Neural cell (in vitro differentiated cells): ENCODE data around the gene TOM1. TPM values are rescaled to one million over a fixed set of nuclear protein-coding genes. Genes with fewer than 3 reads are reported as not detected.

Experiments
- H2AFZ ChIP-seq: fragments of 200-600, 300-800 bp; sonication (generic), shearing (Covaris generic); 2 replicates; pipeline ENCODE4 v1.6.0; 2014; ENCODE audit warnings: low read depth, mild to moderate bottlenecking, antibody characterized with exemption, low read length, moderate library complexity
- H3F3A ChIP-seq: fragments of 200-600 bp; shearing (Covaris generic); 2 replicates; pipeline ENCODE4 v1.6.1; 2016; ENCODE audit warnings: mild to moderate bottlenecking, moderate library complexity, mixed read lengths, antibody characterized with exemption, low read length; ENCODE audit not compliant: insufficient read depth, poor library complexity, severe bottlenecking
- H3K27ac ChIP-seq: fragments of 200-600, 300-800 bp; sonication (generic), shearing (Covaris generic); 2 replicates; pipeline ENCODE4 v1.5.1; 2014; ENCODE audit warnings: mild to moderate bottlenecking, low read length, moderate library complexity
- H3K27me3 ChIP-seq: fragments of 300-800, 200-600 bp; sonication (generic), shearing (Covaris generic); 2 replicates; pipeline ENCODE4 v1.6.0; 2014; ENCODE audit warnings: mild to moderate bottlenecking, low read depth, low read length, moderate library complexity; ENCODE audit not compliant: insufficient read depth
- H3K36me3 ChIP-seq: fragments of 300-800, 200-600 bp; sonication (generic), shearing (Covaris generic); 2 replicates; pipeline ENCODE4 v1.5.1; 2014; ENCODE audit warnings: mild to moderate bottlenecking, antibody characterized with exemption, low read length, moderate library complexity; ENCODE audit not compliant: insufficient read depth
- H3K4me2 ChIP-seq: fragments of 300-800, 200-600 bp; sonication (generic), shearing (Covaris generic); 2 replicates; pipeline ENCODE4 v1.6.0; 2014; ENCODE audit warnings: mild to moderate bottlenecking, low read length
- H3K4me3 ChIP-seq: fragments of 300-800, 200-600 bp; sonication (generic), shearing (Covaris generic); 2 replicates; pipeline ENCODE4 v1.5.1; 2014; ENCODE audit warnings: mild to moderate bottlenecking, low read length, moderate library complexity
- H3K79me2 ChIP-seq: fragments of 200-600 bp; shearing (Covaris generic); replicated peaks from 2 replicates; pipeline ENCODE4 v1.6.0; 2014; ENCODE audit warnings: mild to moderate bottlenecking, low read length, moderate library complexity; ENCODE audit not compliant: insufficient read depth
- H3K9ac ChIP-seq: fragments of 300-800, 200-600 bp; sonication (generic), shearing (Covaris generic); 2 replicates; pipeline ENCODE4 v1.6.1; 2016; ENCODE audit warnings: mild to moderate bottlenecking, low read length, mixed read lengths
- H3K9me2 ChIP-seq: fragments of 200-600 bp; shearing (Covaris generic); 2 replicates; pipeline ENCODE4 v1.6.1; 2016; ENCODE audit warnings: mild to moderate bottlenecking, low read length, mixed read lengths; ENCODE audit not compliant: insufficient read depth
- H3K9me3 ChIP-seq: fragments of 200-600, 300-800 bp; sonication (generic), shearing (Covaris generic); 2 replicates; pipeline ENCODE4 v1.6.1; 2016; ENCODE audit warnings: mild to moderate bottlenecking, mixed run types, low read length, moderate library complexity, mixed read lengths
- H4K20me1 ChIP-seq: fragments of 200-600 bp; shearing (Covaris generic); 2 replicates; pipeline ENCODE4 v1.6.1; 2016; ENCODE audit warnings: mild to moderate bottlenecking, mixed run types; ENCODE audit not compliant: insufficient read depth
- EP300 ChIP-seq: fragments of 450-650 bp; conservative IDR thresholded peaks from 2 replicates; pipeline ENCODE4 v1.6.1; 2014; ENCODE audit warnings: antibody characterized with exemption, mild to moderate bottlenecking, moderate library complexity; ENCODE audit not compliant: poor library complexity, severe bottlenecking
- EZH2 ChIP-seq: fragments of 200-600, 300-800 bp; shearing (Covaris generic), sonication (generic); IDR thresholded peaks from 2 replicates; pipeline ENCODE4 v1.6.1; 2014; ENCODE audit warnings: antibody characterized with exemption, low read length, borderline replicate concordance, mild to moderate bottlenecking; ENCODE audit not compliant: insufficient read depth, poor library complexity, severe bottlenecking
- MXI1 ChIP-seq: fragments of 450-650 bp; conservative IDR thresholded peaks from 2 replicates; pipeline ENCODE4 v1.6.1; 2014; ENCODE audit warnings: antibody characterized with exemption, mild to moderate bottlenecking; ENCODE audit not compliant: poor library complexity, severe bottlenecking
- POLR2AphosphoS5 ChIP-seq: IDR thresholded peaks from 2 replicates; pipeline ENCODE4 v1.6.1; 2012
- RAD21 ChIP-seq: fragments of 450-650 bp; conservative IDR thresholded peaks from 2 replicates; pipeline ENCODE4 v1.6.1; 2014; ENCODE audit warnings: antibody characterized with exemption, mild to moderate bottlenecking, moderate library complexity
- SMC3 ChIP-seq: fragments of 450-650 bp; conservative IDR thresholded peaks from 2 replicates; pipeline ENCODE4 v1.6.1; 2014; ENCODE audit warnings: antibody characterized with exemption, mild to moderate bottlenecking, moderate library complexity; ENCODE audit not compliant: poor library complexity
- TAF1 ChIP-seq: IDR thresholded peaks from 2 replicates; pipeline ENCODE4 v1.6.1; 2012; ENCODE audit warnings: low read depth
- polyA plus RNA-seq: library from polyadenylated mRNA; depleted of rRNA; stranded (reverse); fragments of >200 nt; gene quantifications from 2 replicates; pipeline ENCODE4 v1.2.3, GENCODE V29; 2014
- TF ChIP-seq, protein P1 (sequence below): IDR thresholded peaks from 2 replicates; pipeline ENCODE4 v1.6.1; 2012; ENCODE audit warnings: borderline replicate concordance
- TF ChIP-seq, protein P2 (sequence below): fragments of 450-650 bp; IDR thresholded peaks from 2 replicates; pipeline ENCODE4 v1.5.1; 2014; ENCODE audit warnings: antibody characterized with exemption, mild to moderate bottlenecking, moderate library complexity; ENCODE audit not compliant: poor library complexity, severe bottlenecking

TOM1 gene
- polyA plus RNA-seq, 1 donor from 2014 or later = 13.3 TPM

DNA sequence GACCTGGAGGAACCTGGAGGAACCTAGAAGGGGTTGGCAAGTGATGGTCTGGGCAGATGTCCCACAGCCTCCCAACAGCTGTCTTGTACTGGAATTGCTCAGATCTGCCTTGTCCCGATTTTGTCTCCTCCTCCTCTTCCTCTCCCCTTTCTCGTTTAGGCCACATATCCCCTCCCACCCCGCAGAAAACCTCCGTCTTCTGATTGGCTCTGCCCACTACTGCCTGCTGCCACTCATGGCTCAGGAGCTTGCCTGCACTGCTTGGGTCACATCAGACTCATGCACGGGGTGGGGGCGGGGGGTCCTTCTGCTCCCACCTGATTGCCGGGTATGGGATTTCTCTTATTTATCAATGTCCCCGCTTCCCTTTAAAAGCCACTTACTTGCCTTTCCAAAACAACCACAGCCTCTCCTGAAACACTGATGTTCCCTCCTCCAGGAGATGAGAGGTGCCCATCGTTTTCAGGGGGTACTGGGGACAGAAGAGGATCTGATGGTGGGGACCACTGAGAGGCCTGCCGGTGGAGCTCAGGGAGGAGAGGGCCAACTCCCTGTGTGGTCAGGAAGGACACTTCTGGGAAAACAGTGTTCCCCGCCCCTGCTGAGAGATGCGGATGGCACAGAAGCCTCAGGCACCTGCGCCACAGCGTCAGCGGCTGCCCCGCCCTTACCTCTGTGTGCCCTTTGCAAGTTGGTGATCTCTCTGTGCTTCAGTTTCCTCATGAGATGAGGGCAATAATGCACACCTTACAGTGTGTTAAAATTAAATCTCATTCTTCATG lies 14.7 kb downstream of the TOM1 start:
- Histone ChIP-seq H3K9ac (no peak overlapping the region), H4K20me1 (no peaks in the 10 kb centered on the region)

DNA sequence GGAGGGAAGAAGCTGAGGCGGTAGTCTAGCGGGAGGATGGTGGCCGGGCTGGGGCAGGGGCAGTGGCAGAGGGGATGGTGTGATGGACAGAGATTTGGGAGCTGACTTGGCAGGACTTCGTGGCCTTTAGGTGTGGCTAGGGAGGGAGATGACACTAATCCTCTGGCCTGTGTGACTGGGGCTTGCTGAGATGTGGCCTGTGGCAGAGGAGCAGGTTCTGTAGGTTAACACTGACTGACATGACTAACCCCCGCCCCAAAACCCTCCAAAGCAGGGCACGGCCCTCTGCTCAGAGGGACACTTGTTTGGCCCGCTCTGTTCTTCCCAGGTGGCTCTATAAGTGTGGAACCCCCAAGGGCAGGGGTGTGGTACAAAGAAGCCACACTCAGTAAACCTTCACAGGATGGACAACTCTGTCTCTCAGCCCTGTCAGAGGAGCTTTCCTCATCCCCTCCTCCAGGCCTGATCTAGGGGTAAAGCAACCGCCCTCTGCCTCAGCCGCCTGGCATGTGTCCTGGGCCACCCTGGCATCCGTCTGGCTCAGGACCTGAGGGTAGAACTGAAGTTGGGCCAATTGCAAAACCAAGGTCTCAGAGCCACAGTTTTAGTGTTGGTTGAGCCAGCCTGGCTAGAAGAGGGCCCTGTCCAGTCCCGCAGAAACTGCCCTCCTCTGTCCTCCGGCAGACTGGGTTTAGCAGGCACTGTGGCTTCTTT lies 15.6 kb downstream of the TOM1 start:
- no peak for TF ChIP-seq SMC3
- TF ChIP-seq EZH2 = no peak
- H3K9ac ChIP-seq = no peak overlapping the region
- no peaks in the 10 kb centered on the region for H3K9me3 ChIP-seq
- no peak overlapping the region for H2AFZ ChIP-seq
- H3K79me2 ChIP-seq = no peaks in the 10 kb centered on the region
- no peaks in the 10 kb centered on the region for H3K36me3 ChIP-seq
- H3K27me3 ChIP-seq = no peaks in the 10 kb centered on the region
- no peaks in the 10 kb centered on the region for H3F3A ChIP-seq
- H3K4me2 ChIP-seq = no peak overlapping the region
- no peaks in the 10 kb centered on the region for H4K20me1 ChIP-seq
- no peaks in the 10 kb centered on the region for H3K9me2 ChIP-seq
- no peak overlapping the region for H3K4me3 ChIP-seq
- H3K27ac ChIP-seq = no peak overlapping the region

More for the DNA sequence above, 14.7 kb downstream of the TOM1 start:
- no peak overlapping the region for H3K4me3 ChIP-seq
- H3K79me2 ChIP-seq = no peaks in the 10 kb centered on the region
- no peak overlapping the region for H3K27ac ChIP-seq
- H3K9me3 ChIP-seq = no peaks in the 10 kb centered on the region
- no peak overlapping the region for H2AFZ ChIP-seq
- no peak overlapping the region for H3K4me2 ChIP-seq
- no peaks in the 10 kb centered on the region for H3K9me2 ChIP-seq
- no peaks in the 10 kb centered on the region for H3F3A ChIP-seq
- H3K36me3 ChIP-seq = no peaks in the 10 kb centered on the region
- TF ChIP-seq MXI1 = no peak
- TF ChIP-seq, protein P1, sequence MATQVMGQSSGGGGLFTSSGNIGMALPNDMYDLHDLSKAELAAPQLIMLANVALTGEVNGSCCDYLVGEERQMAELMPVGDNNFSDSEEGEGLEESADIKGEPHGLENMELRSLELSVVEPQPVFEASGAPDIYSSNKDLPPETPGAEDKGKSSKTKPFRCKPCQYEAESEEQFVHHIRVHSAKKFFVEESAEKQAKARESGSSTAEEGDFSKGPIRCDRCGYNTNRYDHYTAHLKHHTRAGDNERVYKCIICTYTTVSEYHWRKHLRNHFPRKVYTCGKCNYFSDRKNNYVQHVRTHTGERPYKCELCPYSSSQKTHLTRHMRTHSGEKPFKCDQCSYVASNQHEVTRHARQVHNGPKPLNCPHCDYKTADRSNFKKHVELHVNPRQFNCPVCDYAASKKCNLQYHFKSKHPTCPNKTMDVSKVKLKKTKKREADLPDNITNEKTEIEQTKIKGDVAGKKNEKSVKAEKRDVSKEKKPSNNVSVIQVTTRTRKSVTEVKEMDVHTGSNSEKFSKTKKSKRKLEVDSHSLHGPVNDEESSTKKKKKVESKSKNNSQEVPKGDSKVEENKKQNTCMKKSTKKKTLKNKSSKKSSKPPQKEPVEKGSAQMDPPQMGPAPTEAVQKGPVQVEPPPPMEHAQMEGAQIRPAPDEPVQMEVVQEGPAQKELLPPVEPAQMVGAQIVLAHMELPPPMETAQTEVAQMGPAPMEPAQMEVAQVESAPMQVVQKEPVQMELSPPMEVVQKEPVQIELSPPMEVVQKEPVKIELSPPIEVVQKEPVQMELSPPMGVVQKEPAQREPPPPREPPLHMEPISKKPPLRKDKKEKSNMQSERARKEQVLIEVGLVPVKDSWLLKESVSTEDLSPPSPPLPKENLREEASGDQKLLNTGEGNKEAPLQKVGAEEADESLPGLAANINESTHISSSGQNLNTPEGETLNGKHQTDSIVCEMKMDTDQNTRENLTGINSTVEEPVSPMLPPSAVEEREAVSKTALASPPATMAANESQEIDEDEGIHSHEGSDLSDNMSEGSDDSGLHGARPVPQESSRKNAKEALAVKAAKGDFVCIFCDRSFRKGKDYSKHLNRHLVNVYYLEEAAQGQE = no peak
- no peak for TF ChIP-seq SMC3
- TF ChIP-seq TAF1 = no peak
- no peak for TF ChIP-seq EZH2
- TF ChIP-seq EP300 = no peak
- TF ChIP-seq RAD21 = no peak
- TF ChIP-seq, protein P2, sequence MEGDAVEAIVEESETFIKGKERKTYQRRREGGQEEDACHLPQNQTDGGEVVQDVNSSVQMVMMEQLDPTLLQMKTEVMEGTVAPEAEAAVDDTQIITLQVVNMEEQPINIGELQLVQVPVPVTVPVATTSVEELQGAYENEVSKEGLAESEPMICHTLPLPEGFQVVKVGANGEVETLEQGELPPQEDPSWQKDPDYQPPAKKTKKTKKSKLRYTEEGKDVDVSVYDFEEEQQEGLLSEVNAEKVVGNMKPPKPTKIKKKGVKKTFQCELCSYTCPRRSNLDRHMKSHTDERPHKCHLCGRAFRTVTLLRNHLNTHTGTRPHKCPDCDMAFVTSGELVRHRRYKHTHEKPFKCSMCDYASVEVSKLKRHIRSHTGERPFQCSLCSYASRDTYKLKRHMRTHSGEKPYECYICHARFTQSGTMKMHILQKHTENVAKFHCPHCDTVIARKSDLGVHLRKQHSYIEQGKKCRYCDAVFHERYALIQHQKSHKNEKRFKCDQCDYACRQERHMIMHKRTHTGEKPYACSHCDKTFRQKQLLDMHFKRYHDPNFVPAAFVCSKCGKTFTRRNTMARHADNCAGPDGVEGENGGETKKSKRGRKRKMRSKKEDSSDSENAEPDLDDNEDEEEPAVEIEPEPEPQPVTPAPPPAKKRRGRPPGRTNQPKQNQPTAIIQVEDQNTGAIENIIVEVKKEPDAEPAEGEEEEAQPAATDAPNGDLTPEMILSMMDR = no peak
- no peak for TF ChIP-seq POLR2AphosphoS5
- no peaks in the 10 kb centered on the region for H3K27me3 ChIP-seq
